ENCODE results near the gene CNTN1. TPM values are rescaled to one million over a fixed set of nuclear protein-coding genes. Genes with fewer than 3 reads are reported as not detected.

The CNTN1 gene
- total RNA-seq, 1 donor: 0.36 TPM

DNA sequence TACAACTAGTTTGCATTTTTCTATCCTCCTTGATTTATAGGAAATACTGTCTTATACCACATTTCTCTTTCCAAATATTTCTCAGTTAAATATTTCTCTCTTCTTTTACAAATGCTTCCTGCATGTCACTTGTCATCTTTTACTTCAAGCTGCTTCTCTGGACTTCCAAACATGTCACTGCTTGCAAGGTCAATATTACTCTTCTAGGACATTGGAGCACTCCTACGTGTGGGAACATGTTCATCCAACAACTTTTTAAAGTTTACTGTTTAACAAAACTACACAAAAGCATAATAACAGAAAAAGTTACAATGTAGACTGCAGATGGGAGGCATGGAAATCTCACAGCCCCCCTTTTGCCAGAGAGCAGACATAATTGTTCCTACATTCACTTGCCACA, 28.5 kb upstream of the CNTN1 start:
- Histone ChIP-seq H4K20me1 (ENCODE audit: insufficient read depth, low read length) (no peaks in the 10 kb centered on the region), H3K36me3 (ENCODE audit: insufficient read depth, low read length) (no peaks in the 10 kb centered on the region), H3K79me2 (ENCODE audit: insufficient read depth, low read length) (no peaks in the 10 kb centered on the region), H3K4me3 (ENCODE audit: insufficient read depth, low read length) (no peak overlapping the region), H3K4me1 (ENCODE audit: insufficient read depth, low read length) (no peaks in the 10 kb centered on the region), H3K27me3 (ENCODE audit: insufficient read depth, low read length) (no peaks in the 10 kb centered on the region), H3K9me3 (ENCODE audit: low read depth, low read length) (peaks cover 2% of the 10 kb centered on the region), H3K27ac (ENCODE audit: low read depth, low read length) (no peak overlapping the region), H2AFZ (ENCODE audit: low read length) (no peak overlapping the region), H3K4me2 (ENCODE audit: insufficient read depth, low read length) (no peak overlapping the region)
- no peak for DNase-seq (ENCODE audit: insufficient read length, low spot score, missing footprints)
- TF ChIP-seq, protein P1, sequence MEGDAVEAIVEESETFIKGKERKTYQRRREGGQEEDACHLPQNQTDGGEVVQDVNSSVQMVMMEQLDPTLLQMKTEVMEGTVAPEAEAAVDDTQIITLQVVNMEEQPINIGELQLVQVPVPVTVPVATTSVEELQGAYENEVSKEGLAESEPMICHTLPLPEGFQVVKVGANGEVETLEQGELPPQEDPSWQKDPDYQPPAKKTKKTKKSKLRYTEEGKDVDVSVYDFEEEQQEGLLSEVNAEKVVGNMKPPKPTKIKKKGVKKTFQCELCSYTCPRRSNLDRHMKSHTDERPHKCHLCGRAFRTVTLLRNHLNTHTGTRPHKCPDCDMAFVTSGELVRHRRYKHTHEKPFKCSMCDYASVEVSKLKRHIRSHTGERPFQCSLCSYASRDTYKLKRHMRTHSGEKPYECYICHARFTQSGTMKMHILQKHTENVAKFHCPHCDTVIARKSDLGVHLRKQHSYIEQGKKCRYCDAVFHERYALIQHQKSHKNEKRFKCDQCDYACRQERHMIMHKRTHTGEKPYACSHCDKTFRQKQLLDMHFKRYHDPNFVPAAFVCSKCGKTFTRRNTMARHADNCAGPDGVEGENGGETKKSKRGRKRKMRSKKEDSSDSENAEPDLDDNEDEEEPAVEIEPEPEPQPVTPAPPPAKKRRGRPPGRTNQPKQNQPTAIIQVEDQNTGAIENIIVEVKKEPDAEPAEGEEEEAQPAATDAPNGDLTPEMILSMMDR (IDR thresholded peaks at IDR 0.05; ENCODE audit: extremely low read depth, low read depth, low read length): no peak

- H3K9me3 ChIP-seq (ENCODE audit: low read depth, low read length): peaks cover 2% of the 10 kb centered on the region
- H3K27me3 ChIP-seq (ENCODE audit: insufficient read depth, low read length): no peaks in the 10 kb centered on the region
- TF ChIP-seq, protein P1 (IDR thresholded peaks at IDR 0.05; ENCODE audit: extremely low read depth, low read depth, low read length): no peak
- no peaks in the 10 kb centered on the region for H3K36me3 ChIP-seq (ENCODE audit: insufficient read depth, low read length)
- no peak overlapping the region for H3K4me3 ChIP-seq (ENCODE audit: insufficient read depth, low read length)
- H4K20me1 ChIP-seq (ENCODE audit: insufficient read depth, low read length): no peaks in the 10 kb centered on the region
- no peak overlapping the region for H3K27ac ChIP-seq (ENCODE audit: low read depth, low read length)
- no peaks in the 10 kb centered on the region for H3K79me2 ChIP-seq (ENCODE audit: insufficient read depth, low read length)
- no peaks in the 10 kb centered on the region for H3K4me1 ChIP-seq (ENCODE audit: insufficient read depth, low read length)
- no peak for DNase-seq (ENCODE audit: insufficient read length, low spot score, missing footprints)
- H2AFZ ChIP-seq (ENCODE audit: low read length): no peak overlapping the region
- no peak overlapping the region for H3K4me2 ChIP-seq (ENCODE audit: insufficient read depth, low read length)
Observed at GRCh38 chr12:40668099-40668529, 24.1 kb upstream of the CNTN1 start.

- no peak overlapping the region for H3K4me2 ChIP-seq (ENCODE audit: insufficient read depth, low read length)
- no peak for DNase-seq (ENCODE audit: insufficient read length, low spot score, missing footprints)
- no peaks in the 10 kb centered on the region for H3K27me3 ChIP-seq (ENCODE audit: insufficient read depth, low read length)
- TF ChIP-seq, protein P1 (IDR thresholded peaks at IDR 0.05; ENCODE audit: extremely low read depth, low read depth, low read length): no peak
- no peak overlapping the region for H2AFZ ChIP-seq (ENCODE audit: low read length)
- no peaks in the 10 kb centered on the region for H3K9me3 ChIP-seq (ENCODE audit: low read depth, low read length)
- no peaks in the 10 kb centered on the region for H3K4me1 ChIP-seq (ENCODE audit: insufficient read depth, low read length)
- no peak overlapping the region for H3K27ac ChIP-seq (ENCODE audit: low read depth, low read length)
- no peaks in the 10 kb centered on the region for H3K36me3 ChIP-seq (ENCODE audit: insufficient read depth, low read length)
- no peaks in the 10 kb centered on the region for H3K79me2 ChIP-seq (ENCODE audit: insufficient read depth, low read length)
- no peak overlapping the region for H3K4me3 ChIP-seq (ENCODE audit: insufficient read depth, low read length)
- no peaks in the 10 kb centered on the region for H4K20me1 ChIP-seq (ENCODE audit: insufficient read depth, low read length)
Observed at GRCh38 chr12:40672741-40673271, 19.4 kb upstream of the CNTN1 start.

DNA sequence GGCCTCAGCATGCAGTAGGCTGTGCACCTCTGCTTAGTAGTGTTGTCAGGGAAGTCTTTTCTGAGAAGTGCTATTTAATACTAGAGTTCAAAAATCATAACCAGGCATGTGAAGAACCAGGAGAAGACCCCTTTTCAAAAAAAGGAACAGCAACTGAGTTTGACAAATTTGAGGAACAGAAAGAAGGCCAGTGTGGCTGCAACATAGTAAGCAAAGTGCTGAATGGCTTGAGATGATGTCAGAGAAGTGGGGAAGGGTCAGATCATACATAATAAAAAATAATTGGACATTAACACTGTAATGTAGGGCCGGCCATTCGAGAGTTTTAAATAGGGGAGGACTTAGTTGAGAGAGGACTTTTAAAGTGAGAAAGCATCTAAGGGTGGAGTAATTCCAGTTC, 11.1 kb upstream of the CNTN1 start:
- H2AFZ ChIP-seq (ENCODE audit: low read length): no peak overlapping the region
- no peak overlapping the region for H3K4me2 ChIP-seq (ENCODE audit: insufficient read depth, low read length)
- H3K79me2 ChIP-seq (ENCODE audit: insufficient read depth, low read length): no peaks in the 10 kb centered on the region
- no peaks in the 10 kb centered on the region for H3K36me3 ChIP-seq (ENCODE audit: insufficient read depth, low read length)
- TF ChIP-seq, protein P1 (IDR thresholded peaks at IDR 0.05; ENCODE audit: extremely low read depth, low read depth, low read length): no peak
- H3K4me1 ChIP-seq (ENCODE audit: insufficient read depth, low read length): no peaks in the 10 kb centered on the region
- no peaks in the 10 kb centered on the region for H3K9me3 ChIP-seq (ENCODE audit: low read depth, low read length)
- no peak for DNase-seq (ENCODE audit: insufficient read length, low spot score, missing footprints)
- H3K27ac ChIP-seq (ENCODE audit: low read depth, low read length): no peak overlapping the region
- no peaks in the 10 kb centered on the region for H3K27me3 ChIP-seq (ENCODE audit: insufficient read depth, low read length)
- H4K20me1 ChIP-seq (ENCODE audit: insufficient read depth, low read length): no peaks in the 10 kb centered on the region
- no peak overlapping the region for H3K4me3 ChIP-seq (ENCODE audit: insufficient read depth, low read length)
